HepG2 (cell line): ENCODE measurements around the gene NUTF2. TPM values are rescaled to one million over a fixed set of nuclear protein-coding genes. Genes with fewer than 3 reads are reported as not detected.
A peak's percentile ranks its signal among the peaks of the same experiment; 100 is the strongest.

Source experiments
- ASH2L ChIP-seq: fragments of 300-600, 200-600 bp; sonication (generic); IDR thresholded peaks from 2 replicates; pipeline ENCODE4 v1.7.0; 2017; ENCODE audit warnings: low read depth, mild to moderate bottlenecking, moderate library complexity, mixed read lengths, low read length; ENCODE audit not compliant: insufficient read length
- CENPX ChIP-seq: sonication (generic); formaldehyde crosslinking; IDR thresholded peaks from 2 replicates; pipeline ENCODE4 v1.9.0; 2021; ENCODE audit warnings: mild to moderate bottlenecking, missing genetic modification reagents, moderate library complexity
- ELF1 ChIP-seq: sonication (generic); formaldehyde crosslinking; IDR thresholded peaks from 2 replicates; pipeline ENCODE4 v1.4.0; 2020; ENCODE audit warnings: missing genetic modification reagents
- GTF3A ChIP-seq: sonication (generic); formaldehyde crosslinking; conservative IDR thresholded peaks from 2 replicates; pipeline ENCODE4 v1.4.0; 2020; ENCODE audit warnings: mild to moderate bottlenecking, missing genetic modification reagents
- NFE2L2 ChIP-seq: fragments of 150-350 bp; IDR thresholded peaks from 2 replicates; pipeline ENCODE4 v1.6.1; 2014; ENCODE audit warnings: low read length
- PAX8 ChIP-seq: sonication (generic); formaldehyde crosslinking; IDR thresholded peaks from 2 replicates; pipeline ENCODE4 v1.8.0; 2022; ENCODE audit warnings: mild to moderate bottlenecking, missing genetic modification reagents, borderline replicate concordance
- TOPORS ChIP-seq: sonication (generic); formaldehyde crosslinking; IDR thresholded peaks from 2 replicates; pipeline ENCODE4 v1.8.0; 2023; ENCODE audit warnings: mild to moderate bottlenecking, missing genetic modification reagents
- ZNF263 ChIP-seq: sonication (generic); formaldehyde crosslinking; IDR thresholded peaks from 2 replicates; pipeline ENCODE4 v1.4.0; 2020; ENCODE audit warnings: missing genetic modification reagents
- ZNF264 ChIP-seq: sonication (generic); formaldehyde crosslinking; IDR thresholded peaks from 2 replicates; pipeline ENCODE4 v1.4.0; 2020; ENCODE audit warnings: missing genetic modification reagents
- ZNF329 ChIP-seq: sonication (generic); formaldehyde crosslinking; IDR thresholded peaks from 2 replicates; pipeline ENCODE4 v1.9.0; 2021; ENCODE audit warnings: low read depth, mild to moderate bottlenecking, missing genetic modification reagents
- ZNF367 ChIP-seq: sonication (generic); formaldehyde crosslinking; IDR thresholded peaks from 2 replicates; pipeline ENCODE4 v1.4.0; 2020; ENCODE audit warnings: missing genetic modification reagents, borderline replicate concordance
- polyA plus RNA-seq, 8 experiments: library from polyadenylated mRNA; depleted of rRNA in 3 of 8; stranded (reverse) in 7 of 8; unstranded in 1 of 8; fragments of >200 nt; fragmentation: Illumina TruSeq in 4 of 8; extraction: Trizol in 4 of 8; gene quantifications; 2 replicates each; pipeline versions ENCODE4 v1.2.1 to v1.2.3, GENCODE V29; 2011 to 2016; ENCODE audit warnings: low read depth in 4 of 8, missing spikeins in 1 of 8, mixed read lengths in 1 of 8; ENCODE audit not compliant: insufficient read depth in 1 of 8
- total RNA-seq, 5 experiments: library from RNA; depleted of rRNA; stranded (reverse); fragments of >200 nt; fragmentation: Illumina TruSeq; extraction: Trizol; gene quantifications; 2 replicates each; pipeline ENCODE4 v1.2.3, GENCODE V29; 2016; ENCODE audit warnings: low read depth in 1 of 5
- TF ChIP-seq, protein P1 (sequence below): IDR thresholded peaks from 2 replicates; pipeline ENCODE4 v1.4.0; 2020; ENCODE audit warnings: mild to moderate bottlenecking, missing genetic modification reagents
- TF ChIP-seq, protein P2 (sequence below): sonication (generic); formaldehyde crosslinking; IDR thresholded peaks from 2 replicates; pipeline ENCODE4 v1.8.0; 2022; ENCODE audit warnings: missing genetic modification reagents, mild to moderate bottlenecking, inconsistent platforms, borderline replicate concordance
- TF ChIP-seq, protein P3 (sequence below): sonication (generic); formaldehyde crosslinking; conservative IDR thresholded peaks from 2 replicates; pipeline ENCODE4 v1.8.0; 2022; ENCODE audit warnings: low read depth, missing genetic modification reagents
- TF ChIP-seq, protein P4 (sequence below), 2 experiments: sonication (generic) in 1 of 2; formaldehyde crosslinking in 1 of 2; IDR thresholded peaks; 2 replicates each; pipeline versions ENCODE4 v1.5.1 to v1.6.1; 2011 to 2020; ENCODE audit warnings: borderline replicate concordance in 1 of 2, low read depth in 1 of 2, low read length in 1 of 2, mild to moderate bottlenecking in 1 of 2, missing genetic modification reagents in 1 of 2, moderate library complexity in 1 of 2
- TF ChIP-seq, protein P5 (sequence below): sonication (generic); formaldehyde crosslinking; IDR thresholded peaks from 2 replicates; pipeline ENCODE4; 2020; ENCODE audit warnings: missing genetic modification reagents, mild to moderate bottlenecking, borderline replicate concordance

The NUTF2 gene
- total and polyA plus RNA-seq, 2 of the 13 experiments (the other 11 are each of a cell fraction or from before 2014, with no cell fraction given): 168 to 214 TPM

DNA sequence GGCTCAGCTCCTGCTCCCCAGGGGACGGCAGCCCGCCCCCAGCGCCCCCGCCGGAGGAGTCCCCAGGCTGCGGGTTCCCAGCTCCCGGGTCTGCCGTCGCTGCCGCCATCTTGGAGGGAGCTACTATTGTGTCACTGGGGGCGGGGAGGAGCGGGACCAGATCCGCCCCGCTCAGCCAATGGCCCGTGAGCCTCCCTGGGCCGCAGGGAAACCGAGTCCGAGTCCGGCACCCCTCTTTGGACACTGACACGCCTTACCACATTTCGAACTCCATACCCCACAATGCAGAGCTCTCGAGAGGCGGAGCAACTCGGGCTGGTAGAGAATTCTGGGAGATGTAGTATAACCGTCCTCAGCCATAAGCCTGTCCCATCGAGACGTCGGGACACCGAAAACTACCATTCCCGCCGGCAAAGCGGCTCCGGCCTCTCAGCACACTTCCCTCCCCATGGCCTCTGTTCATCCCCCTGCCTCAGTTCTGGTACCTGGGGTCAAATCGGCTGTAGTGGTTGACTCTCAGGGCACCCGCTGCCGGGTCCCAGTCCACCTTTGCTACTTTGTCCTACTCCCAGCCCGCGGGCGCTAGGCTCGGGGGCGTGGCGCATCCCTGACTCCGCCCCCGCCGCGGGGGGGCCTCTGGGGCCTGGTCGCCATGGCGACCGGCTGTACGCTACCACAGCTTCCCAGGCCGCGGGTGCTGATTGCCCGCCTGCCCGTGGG is 40.1 kb upstream of the NUTF2 start, which contains the start of the genes RANBP10 and TSNAXIP1 (continued):
- TF ChIP-seq, protein P1, sequence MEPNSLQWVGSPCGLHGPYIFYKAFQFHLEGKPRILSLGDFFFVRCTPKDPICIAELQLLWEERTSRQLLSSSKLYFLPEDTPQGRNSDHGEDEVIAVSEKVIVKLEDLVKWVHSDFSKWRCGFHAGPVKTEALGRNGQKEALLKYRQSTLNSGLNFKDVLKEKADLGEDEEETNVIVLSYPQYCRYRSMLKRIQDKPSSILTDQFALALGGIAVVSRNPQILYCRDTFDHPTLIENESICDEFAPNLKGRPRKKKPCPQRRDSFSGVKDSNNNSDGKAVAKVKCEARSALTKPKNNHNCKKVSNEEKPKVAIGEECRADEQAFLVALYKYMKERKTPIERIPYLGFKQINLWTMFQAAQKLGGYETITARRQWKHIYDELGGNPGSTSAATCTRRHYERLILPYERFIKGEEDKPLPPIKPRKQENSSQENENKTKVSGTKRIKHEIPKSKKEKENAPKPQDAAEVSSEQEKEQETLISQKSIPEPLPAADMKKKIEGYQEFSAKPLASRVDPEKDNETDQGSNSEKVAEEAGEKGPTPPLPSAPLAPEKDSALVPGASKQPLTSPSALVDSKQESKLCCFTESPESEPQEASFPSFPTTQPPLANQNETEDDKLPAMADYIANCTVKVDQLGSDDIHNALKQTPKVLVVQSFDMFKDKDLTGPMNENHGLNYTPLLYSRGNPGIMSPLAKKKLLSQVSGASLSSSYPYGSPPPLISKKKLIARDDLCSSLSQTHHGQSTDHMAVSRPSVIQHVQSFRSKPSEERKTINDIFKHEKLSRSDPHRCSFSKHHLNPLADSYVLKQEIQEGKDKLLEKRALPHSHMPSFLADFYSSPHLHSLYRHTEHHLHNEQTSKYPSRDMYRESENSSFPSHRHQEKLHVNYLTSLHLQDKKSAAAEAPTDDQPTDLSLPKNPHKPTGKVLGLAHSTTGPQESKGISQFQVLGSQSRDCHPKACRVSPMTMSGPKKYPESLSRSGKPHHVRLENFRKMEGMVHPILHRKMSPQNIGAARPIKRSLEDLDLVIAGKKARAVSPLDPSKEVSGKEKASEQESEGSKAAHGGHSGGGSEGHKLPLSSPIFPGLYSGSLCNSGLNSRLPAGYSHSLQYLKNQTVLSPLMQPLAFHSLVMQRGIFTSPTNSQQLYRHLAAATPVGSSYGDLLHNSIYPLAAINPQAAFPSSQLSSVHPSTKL (CRISPR knock-in tag): 0 out of 2 replicates have a peak, but pooled peaks have one; percentile 20
- TF ChIP-seq, protein P2, sequence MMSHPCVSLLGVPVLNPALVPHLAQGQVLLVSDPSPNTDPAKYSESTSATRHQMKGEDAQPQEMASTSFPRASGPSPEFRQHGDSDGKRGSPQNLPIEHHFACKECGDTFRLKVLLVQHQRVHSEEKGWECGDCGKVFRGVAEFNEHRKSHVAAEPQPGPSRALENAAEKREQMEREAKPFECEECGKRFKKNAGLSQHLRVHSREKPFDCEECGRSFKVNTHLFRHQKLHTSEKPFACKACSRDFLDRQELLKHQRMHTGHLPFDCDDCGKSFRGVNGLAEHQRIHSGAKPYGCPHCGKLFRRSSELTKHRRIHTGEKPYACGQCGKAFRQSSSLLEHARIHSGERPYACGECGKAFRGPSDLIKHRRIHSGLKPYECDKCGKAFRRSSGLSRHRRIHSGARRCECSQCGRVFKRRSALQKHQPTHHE: peak; percentile 24
- no peak for TF ChIP-seq TOPORS (CRISPR knock-in tag)
- TF ChIP-seq, protein P3, sequence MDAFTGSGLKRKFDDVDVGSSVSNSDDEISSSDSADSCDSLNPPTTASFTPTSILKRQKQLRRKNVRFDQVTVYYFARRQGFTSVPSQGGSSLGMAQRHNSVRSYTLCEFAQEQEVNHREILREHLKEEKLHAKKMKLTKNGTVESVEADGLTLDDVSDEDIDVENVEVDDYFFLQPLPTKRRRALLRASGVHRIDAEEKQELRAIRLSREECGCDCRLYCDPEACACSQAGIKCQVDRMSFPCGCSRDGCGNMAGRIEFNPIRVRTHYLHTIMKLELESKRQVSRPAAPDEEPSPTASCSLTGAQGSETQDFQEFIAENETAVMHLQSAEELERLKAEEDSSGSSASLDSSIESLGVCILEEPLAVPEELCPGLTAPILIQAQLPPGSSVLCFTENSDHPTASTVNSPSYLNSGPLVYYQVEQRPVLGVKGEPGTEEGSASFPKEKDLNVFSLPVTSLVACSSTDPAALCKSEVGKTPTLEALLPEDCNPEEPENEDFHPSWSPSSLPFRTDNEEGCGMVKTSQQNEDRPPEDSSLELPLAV (CRISPR knock-in tag): no peak
- peak; percentile 95 for TF ChIP-seq ASH2L
- TF ChIP-seq CENPX: no peak
- no peak for TF ChIP-seq NFE2L2
- TF ChIP-seq PAX8 (CRISPR knock-in tag): 0 out of 2 replicates have a peak, but pooled peaks have one; percentile 38
- TF ChIP-seq, protein P4, sequence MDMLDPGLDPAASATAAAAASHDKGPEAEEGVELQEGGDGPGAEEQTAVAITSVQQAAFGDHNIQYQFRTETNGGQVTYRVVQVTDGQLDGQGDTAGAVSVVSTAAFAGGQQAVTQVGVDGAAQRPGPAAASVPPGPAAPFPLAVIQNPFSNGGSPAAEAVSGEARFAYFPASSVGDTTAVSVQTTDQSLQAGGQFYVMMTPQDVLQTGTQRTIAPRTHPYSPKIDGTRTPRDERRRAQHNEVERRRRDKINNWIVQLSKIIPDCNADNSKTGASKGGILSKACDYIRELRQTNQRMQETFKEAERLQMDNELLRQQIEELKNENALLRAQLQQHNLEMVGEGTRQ (IDR thresholded peaks at IDR 0.05; ENCODE audit: low read depth, low read length): no peak
- TF ChIP-seq, protein P4 (CRISPR knock-in tag; IDR thresholded peaks at IDR 0.05; ENCODE audit: borderline replicate concordance): no peak
- TF ChIP-seq ZNF329 (CRISPR knock-in tag): 0 out of 2 replicates have a peak, but pooled peaks have one; percentile 33
- no peak for TF ChIP-seq ZNF367 (CRISPR knock-in tag)
- TF ChIP-seq, protein P5, sequence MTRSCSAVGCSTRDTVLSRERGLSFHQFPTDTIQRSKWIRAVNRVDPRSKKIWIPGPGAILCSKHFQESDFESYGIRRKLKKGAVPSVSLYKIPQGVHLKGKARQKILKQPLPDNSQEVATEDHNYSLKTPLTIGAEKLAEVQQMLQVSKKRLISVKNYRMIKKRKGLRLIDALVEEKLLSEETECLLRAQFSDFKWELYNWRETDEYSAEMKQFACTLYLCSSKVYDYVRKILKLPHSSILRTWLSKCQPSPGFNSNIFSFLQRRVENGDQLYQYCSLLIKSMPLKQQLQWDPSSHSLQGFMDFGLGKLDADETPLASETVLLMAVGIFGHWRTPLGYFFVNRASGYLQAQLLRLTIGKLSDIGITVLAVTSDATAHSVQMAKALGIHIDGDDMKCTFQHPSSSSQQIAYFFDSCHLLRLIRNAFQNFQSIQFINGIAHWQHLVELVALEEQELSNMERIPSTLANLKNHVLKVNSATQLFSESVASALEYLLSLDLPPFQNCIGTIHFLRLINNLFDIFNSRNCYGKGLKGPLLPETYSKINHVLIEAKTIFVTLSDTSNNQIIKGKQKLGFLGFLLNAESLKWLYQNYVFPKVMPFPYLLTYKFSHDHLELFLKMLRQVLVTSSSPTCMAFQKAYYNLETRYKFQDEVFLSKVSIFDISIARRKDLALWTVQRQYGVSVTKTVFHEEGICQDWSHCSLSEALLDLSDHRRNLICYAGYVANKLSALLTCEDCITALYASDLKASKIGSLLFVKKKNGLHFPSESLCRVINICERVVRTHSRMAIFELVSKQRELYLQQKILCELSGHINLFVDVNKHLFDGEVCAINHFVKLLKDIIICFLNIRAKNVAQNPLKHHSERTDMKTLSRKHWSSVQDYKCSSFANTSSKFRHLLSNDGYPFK (CRISPR knock-in tag): peak; percentile 78; the same call in 1 of the 2 replicates
- TF ChIP-seq GTF3A (CRISPR knock-in tag): peak; percentile 82; the same call in 1 of the 2 replicates
- no peak for TF ChIP-seq ZNF263 (CRISPR knock-in tag)
- peak; percentile 31; the same call in 1 of the 2 replicates for TF ChIP-seq ZNF264
- TF ChIP-seq ELF1 (CRISPR knock-in tag): peak; percentile 85
